HepG2 (cell line): ENCODE data around the gene RAB3A. TPM values are rescaled to one million over a fixed set of nuclear protein-coding genes. Genes with fewer than 3 reads are reported as not detected.

Experiments used
- ARID3A ChIP-seq: IDR thresholded peaks from 2 replicates; pipeline ENCODE4 v1.6.1; 2012; ENCODE audit warnings: low read depth, low read length, improper control_type of control experiment
- BCL6 ChIP-seq: IDR thresholded peaks from 2 replicates; pipeline ENCODE4 v1.6.1; 2016; ENCODE audit warnings: missing genetic modification reagents, missing compliant biosample characterization
- EHMT2 ChIP-seq: fragments of 200-600 bp; sonication (generic); IDR thresholded peaks from 2 replicates; pipeline ENCODE4 v1.7.0; 2017; ENCODE audit warnings: antibody characterized with exemption, low read depth, low read length, borderline replicate concordance
- JUND ChIP-seq: sonication (generic); formaldehyde crosslinking; IDR thresholded peaks from 2 replicates; pipeline ENCODE4 v1.8.0; 2022; ENCODE audit warnings: mild to moderate bottlenecking, missing genetic modification reagents
- MIER2 ChIP-seq: IDR thresholded peaks from 2 replicates; pipeline ENCODE4 v1.6.1; 2016; ENCODE audit warnings: missing biosample characterization, missing genetic modification reagents
- MTA1 ChIP-seq: sonication (generic); formaldehyde crosslinking; IDR thresholded peaks from 2 replicates; pipeline ENCODE4 v1.4.0; 2020; ENCODE audit warnings: missing genetic modification reagents, mild to moderate bottlenecking, borderline replicate concordance
- MTERF4 ChIP-seq: sonication (generic); formaldehyde crosslinking; IDR thresholded peaks from 2 replicates; pipeline ENCODE4 v1.8.0; 2023; ENCODE audit warnings: mild to moderate bottlenecking, missing genetic modification reagents
- NR2F6 ChIP-seq, 2 experiments: IDR thresholded peaks; 2 replicates each; pipeline ENCODE4 v1.6.1; 2016; ENCODE audit warnings: antibody characterized with exemption in 1 of 2, mild to moderate bottlenecking in 1 of 2
- POLR2AphosphoS5 ChIP-seq: IDR thresholded peaks from 2 replicates; pipeline ENCODE4 v1.6.1; 2012; ENCODE audit warnings: low read depth, low read length
- RFXANK ChIP-seq: IDR thresholded peaks from 2 replicates; pipeline ENCODE4 v1.6.1; 2016
- RXRA ChIP-seq: sonication (generic); formaldehyde crosslinking; IDR thresholded peaks from 2 replicates; pipeline ENCODE4 v1.5.1; 2020; ENCODE audit warnings: missing genetic modification reagents
- SIX4 ChIP-seq: sonication (generic); formaldehyde crosslinking; IDR thresholded peaks from 2 replicates; pipeline ENCODE4 v1.4.0; 2020; ENCODE audit warnings: missing genetic modification reagents
- SOX5 ChIP-seq: IDR thresholded peaks from 2 replicates; pipeline ENCODE4 v1.6.1; 2016; ENCODE audit warnings: borderline replicate concordance
- SSRP1 ChIP-seq: IDR thresholded peaks from 2 replicates; pipeline ENCODE4 v1.6.1; 2016; ENCODE audit warnings: control low read depth
- THAP8 ChIP-seq: sonication (generic); formaldehyde crosslinking; IDR thresholded peaks from 2 replicates; pipeline ENCODE4 v1.5.1; 2020; ENCODE audit warnings: missing genetic modification reagents, mild to moderate bottlenecking, borderline replicate concordance
- ZMYM3 ChIP-seq: sonication (generic); formaldehyde crosslinking; IDR thresholded peaks from 2 replicates; pipeline ENCODE4 v1.5.1; 2020; ENCODE audit warnings: mild to moderate bottlenecking, missing genetic modification reagents
- ZNF253 ChIP-seq: sonication (generic); formaldehyde crosslinking; IDR thresholded peaks from 2 replicates; pipeline ENCODE4 v1.8.0; 2022; ENCODE audit warnings: mild to moderate bottlenecking, missing genetic modification reagents, borderline replicate concordance
- ZNF431 ChIP-seq: sonication (generic); formaldehyde crosslinking; IDR thresholded peaks from 2 replicates; pipeline ENCODE4 v1.9.0; 2022; ENCODE audit warnings: missing genetic modification reagents, low read depth, mild to moderate bottlenecking, borderline replicate concordance
- ZNF614 ChIP-seq: IDR thresholded peaks from 2 replicates; pipeline ENCODE4 v1.6.1; 2018; ENCODE audit warnings: missing biosample characterization, missing genetic modification reagents, inconsistent platforms, borderline replicate concordance
- ZNF687 ChIP-seq: sonication (generic); formaldehyde crosslinking; IDR thresholded peaks from 2 replicates; pipeline ENCODE4 v1.5.1; 2020; ENCODE audit warnings: mild to moderate bottlenecking, missing genetic modification reagents, moderate library complexity
- ZUFSP ChIP-seq: sonication (generic); formaldehyde crosslinking; IDR thresholded peaks from 2 replicates; pipeline ENCODE4 v1.9.0; 2021; ENCODE audit warnings: missing genetic modification reagents, mild to moderate bottlenecking, borderline replicate concordance
- polyA plus RNA-seq, 8 experiments: library from polyadenylated mRNA; depleted of rRNA in 3 of 8; stranded (reverse) in 7 of 8; unstranded in 1 of 8; fragments of >200 nt; fragmentation: Illumina TruSeq in 4 of 8; extraction: Trizol in 4 of 8; gene quantifications; 2 replicates each; pipeline versions ENCODE4 v1.2.1 to v1.2.3, GENCODE V29; 2011 to 2016; ENCODE audit warnings: low read depth in 4 of 8, missing spikeins in 1 of 8, mixed read lengths in 1 of 8; ENCODE audit not compliant: insufficient read depth in 1 of 8
- total RNA-seq, 5 experiments: library from RNA; depleted of rRNA; stranded (reverse); fragments of >200 nt; fragmentation: Illumina TruSeq; extraction: Trizol; gene quantifications; 2 replicates each; pipeline ENCODE4 v1.2.3, GENCODE V29; 2016; ENCODE audit warnings: low read depth in 1 of 5

RAB3A gene
- total and polyA plus RNA-seq, 2 of the 13 experiments (the other 11 are each of a cell fraction or from before 2014, with no cell fraction given), result 0.58 to 0.98 TPM

GRCh38 chr19:18221815-18222725, 18.2 kb upstream of the RAB3A start (continued):
- no peak for TF ChIP-seq ZNF431
- TF ChIP-seq THAP8 (CRISPR knock-in tag), result no peak
- no peak for TF ChIP-seq RFXANK
- no peak for TF ChIP-seq SOX5 (CRISPR knock-in tag)
- no peak for TF ChIP-seq ZNF253
- TF ChIP-seq JUND (CRISPR knock-in tag), result no peak
- TF ChIP-seq NR2F6 (IDR thresholded peaks at IDR 0.05), result no peak
- TF ChIP-seq NR2F6 (CRISPR knock-in tag; IDR thresholded peaks at IDR 0.05), result 0 out of 2 replicates have a peak, but pooled peaks have one; percentile 42
- TF ChIP-seq MTERF4 (CRISPR knock-in tag), result no peak
- TF ChIP-seq ZUFSP (CRISPR knock-in tag), result no peak
- TF ChIP-seq BCL6 (CRISPR knock-in tag), result no peak
- TF ChIP-seq RXRA (CRISPR knock-in tag), result 0 out of 2 replicates have a peak, but pooled peaks have one; percentile 51
- TF ChIP-seq MTA1 (CRISPR knock-in tag), result peak; percentile 48; the same call in 1 of the 2 replicates
- TF ChIP-seq MIER2, result no peak
- TF ChIP-seq EHMT2, result no peak
- TF ChIP-seq SSRP1 (CRISPR knock-in tag), result no peak
- no peak for TF ChIP-seq POLR2AphosphoS5
- no peak for TF ChIP-seq ZNF614
- no peak for TF ChIP-seq SIX4 (CRISPR knock-in tag)
- no peak for TF ChIP-seq ARID3A
- peak; percentile 74 for TF ChIP-seq ZNF687
- TF ChIP-seq ZMYM3, result peak; percentile 74
